NCI-H524 (cell line): Measurements from ENCODE around the gene CNRIP1.
A peak's percentile ranks its signal among the peaks of the same experiment; 100 is the strongest.

Experiments
- DNase-seq, 2 experiments: peaks; one replicate each; lab custom pipeline; 2025; lab: John Stamatoyannopoulos, UW

Gene CNRIP1

DNA sequence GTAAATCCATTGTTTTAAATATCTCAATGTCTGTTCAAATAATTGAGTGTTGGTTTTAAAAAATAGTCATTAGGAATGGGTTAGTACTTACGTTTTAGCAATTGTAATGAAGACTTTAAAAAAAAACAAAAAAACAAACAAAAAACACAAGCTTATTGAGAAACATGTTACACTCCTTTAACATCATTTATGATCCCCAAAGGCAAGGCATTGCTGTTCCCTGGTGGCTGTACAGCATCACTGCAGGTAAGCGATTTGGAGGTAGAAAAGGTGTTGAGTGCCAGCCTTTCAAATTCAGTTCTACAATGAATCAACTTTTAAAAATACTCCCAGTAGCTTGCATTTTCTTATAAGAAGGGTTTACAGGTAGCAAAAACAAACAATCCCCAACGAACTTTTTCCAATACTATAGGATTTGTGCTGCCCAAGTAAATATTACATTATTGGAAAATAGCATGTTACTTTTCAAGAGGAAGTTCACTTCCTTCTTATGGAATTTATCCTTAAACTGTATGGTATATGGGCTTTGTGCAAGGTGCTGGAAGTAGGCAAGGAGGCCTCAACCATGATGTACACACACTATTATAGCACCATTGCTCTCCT, 27.5 kb downstream of the CNRIP1 start:
- peak in 1 of 2 experiments; percentile 23 for DNase-seq

DNA sequence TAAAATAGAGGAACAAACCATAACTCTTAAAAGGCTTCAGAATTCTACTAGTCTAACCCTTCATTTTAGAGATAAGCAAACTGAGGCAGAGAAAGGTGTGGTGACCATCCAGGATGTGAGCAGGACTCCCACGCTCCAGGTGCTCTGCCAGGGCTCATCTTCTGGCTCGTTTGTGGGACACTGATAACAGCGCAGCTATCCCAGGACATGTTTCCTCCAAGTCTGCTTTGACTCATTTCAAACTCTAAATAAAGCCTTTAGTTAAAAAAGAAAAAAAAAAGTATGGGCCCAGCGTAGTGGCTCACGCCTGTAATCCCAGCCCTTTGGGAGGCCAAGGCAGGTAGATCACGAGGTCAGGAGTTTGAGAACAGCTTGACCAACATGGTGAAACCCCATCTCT, 28.4 kb downstream of the CNRIP1 start:
- DNase-seq: no peak

DNA sequence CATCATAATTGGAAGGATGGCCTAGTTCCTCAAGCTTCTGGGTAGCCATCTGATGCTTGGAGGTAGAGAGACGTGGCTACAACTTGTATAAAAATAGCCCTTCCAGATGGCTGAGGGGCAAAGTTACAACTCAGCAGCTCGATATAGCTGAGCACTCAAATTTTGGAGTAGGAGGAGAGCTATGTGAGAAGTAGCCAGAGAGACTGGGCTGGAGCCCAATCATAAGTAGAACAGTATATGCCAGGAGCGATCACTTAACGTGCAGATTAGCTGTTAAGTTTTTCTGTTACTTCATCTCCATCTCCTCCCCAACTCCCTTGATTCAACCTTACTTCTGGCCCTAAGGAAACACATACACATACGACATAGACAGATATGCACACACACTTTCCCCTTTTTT, 28.8 kb downstream of the CNRIP1 start:
- DNase-seq: peak in 1 of 2 experiments; percentile 57

DNA sequence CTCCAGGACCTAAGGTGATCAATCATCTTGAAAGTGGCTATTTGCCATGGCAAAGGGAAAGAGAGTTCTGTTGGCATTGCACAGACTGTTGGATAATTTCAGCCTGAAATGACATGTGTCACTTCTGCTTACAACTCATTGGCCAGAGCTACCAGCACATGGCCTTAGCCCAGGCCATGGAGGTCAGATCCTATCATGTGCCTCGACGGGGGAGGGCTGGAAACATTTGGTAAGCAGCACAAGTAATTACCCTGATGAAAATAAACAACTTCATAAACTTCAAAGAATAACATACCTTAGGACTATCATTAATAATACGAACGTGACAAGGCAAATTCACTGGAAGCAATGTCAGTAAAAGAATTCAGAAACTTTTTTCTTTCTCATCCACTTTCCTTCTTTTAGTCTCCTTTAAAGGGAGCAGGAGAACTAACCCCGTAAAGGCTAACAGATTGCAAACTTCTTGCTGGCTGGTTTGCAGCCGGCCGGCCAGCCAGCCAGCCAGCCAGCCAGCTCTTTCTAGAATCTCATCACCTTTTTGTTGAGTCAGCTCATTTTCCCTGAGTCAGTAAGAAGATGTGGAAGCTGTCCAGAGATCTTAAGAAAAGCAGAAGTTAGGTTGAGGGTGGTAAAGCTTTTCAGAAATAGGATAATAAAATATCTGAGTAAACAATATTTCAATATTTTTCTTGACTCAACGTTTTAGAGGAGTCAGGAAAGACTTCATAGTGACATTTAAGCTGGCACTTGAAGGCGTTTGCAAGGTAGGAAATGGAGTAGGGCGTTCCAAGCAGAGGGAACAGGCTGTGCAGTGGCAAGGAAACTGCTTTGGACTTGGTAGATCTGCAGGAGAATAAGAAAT, 31.9 kb downstream of the CNRIP1 start:
- DNase-seq: no peak

DNA sequence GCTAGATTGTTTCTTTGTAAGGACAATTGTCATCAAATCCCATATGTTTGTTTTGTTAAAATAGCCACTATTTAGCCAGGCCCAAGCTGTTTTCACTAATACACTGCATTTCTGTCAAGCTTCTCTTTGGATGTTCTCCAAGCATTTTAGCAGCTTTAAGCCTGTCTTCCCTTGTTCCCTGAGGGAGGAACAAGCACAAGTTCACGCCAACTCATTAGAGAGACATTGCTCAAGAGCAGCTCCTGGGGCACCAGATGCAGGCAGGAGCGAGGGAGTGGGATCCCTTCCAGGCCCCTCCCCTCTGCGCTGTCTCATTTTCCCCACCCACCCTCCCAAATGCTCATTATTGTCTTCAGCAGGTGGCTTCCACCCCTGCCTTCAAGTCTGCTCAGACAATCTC, 34.9 kb downstream of the CNRIP1 start:
- DNase-seq: peak in 1 of 2 experiments; percentile 45

DNA sequence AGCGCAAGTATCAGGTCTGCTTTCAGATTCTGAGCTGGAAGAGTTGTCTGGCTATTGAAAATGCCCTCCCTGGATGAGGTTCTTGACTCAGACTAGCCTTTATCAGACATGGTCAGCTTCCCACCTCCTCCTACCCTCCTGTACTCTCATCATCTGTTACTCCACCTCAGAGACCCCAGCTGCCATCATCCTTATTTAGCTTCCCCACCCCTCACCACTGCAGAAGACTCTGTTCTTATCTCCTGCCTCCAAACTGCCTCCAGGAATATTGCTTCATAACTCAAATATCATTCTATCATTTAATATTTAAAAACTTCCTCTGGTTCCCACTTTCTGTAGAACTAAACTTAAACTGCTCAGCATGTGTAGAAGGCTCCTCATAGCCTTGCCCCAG, 36.3 kb downstream of the CNRIP1 start:
- no peak for DNase-seq

DNA sequence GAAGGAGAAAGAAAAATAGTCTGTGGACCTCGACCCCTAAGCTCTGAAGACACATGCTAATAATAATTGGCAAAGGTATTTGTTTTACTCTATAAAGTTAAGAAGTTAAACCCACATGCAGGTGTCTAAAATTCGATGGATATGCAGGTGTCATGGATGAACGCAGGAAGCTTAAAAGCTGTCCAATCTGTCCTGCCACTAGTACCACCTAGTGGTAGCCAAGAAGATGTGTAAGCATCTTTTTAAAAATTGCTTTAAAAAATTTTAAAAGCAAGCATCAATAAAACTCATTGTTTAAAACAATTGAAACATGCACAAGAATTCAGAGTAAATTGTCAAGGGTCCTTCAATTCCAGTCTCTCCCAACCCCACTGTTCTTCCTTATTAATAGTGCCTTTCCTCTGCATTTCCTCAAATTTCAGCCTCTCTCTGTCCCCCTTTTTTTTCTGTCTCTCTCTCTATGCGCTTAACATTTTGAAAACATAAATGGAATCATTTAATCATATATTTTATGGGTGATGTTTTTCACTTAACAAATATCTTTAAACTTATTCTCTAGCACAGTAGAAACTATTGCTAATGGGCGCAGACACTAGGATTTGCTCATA, 36.8 kb downstream of the CNRIP1 start:
- peak in 1 of 2 experiments; percentile 33 for DNase-seq

DNA sequence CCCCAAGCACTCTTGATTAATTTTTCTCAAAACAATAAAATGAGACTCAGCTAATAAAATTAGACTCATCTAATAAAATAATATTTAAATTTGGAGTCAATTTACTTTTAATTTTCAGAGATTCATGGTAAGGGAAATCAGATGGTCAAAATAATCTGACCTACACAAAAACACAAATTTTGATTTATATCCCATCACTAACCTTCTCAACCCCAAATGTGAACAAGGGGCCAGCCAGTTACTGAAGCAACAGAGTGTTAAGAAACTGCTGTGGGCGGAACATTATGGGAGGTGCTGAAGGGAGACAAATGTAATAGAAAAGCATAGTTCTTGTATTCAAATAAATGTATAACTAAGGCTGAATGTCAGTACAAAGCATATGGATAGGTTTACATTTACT, 39.0 kb downstream of the CNRIP1 start:
- DNase-seq: no peak

DNA sequence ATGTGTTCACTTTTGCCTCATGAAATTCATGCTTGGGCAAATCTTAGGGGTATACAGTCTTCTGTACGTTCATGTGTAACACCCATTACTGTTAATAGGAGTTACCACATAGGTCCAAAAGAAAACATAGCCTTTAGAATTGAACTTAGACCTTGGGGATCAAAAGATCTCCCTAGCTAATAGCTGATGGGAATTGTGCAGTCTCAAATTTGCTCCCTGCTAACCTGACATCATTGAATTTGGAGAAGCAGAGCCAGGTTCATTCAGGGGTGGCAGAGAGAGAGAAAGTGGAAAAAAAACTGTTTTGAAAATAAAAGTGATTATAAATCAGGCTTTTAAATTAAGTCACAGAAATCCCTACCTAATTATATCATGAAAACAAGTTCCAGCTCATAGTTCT, 39.4 kb downstream of the CNRIP1 start:
- DNase-seq: no peak

DNA sequence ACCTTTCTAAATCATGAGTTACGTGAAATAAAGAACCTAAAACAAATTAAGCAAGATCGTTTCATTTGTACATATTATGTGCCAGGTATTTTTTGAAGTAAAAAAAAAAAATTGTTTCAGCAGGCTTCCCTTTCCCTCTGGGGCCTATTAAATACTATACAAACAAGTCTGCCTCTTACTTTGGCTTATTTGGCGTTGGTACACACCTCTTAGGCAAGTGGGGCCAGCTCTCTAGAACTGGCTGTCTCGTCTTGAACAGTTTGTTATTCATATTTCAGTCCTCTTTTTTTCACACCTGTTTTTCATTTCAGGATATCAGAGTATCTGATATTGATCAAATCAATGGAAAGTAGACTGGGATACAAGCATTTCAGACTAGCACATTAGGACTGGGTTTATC, 40.1 kb downstream of the CNRIP1 start:
- DNase-seq: no peak

DNA sequence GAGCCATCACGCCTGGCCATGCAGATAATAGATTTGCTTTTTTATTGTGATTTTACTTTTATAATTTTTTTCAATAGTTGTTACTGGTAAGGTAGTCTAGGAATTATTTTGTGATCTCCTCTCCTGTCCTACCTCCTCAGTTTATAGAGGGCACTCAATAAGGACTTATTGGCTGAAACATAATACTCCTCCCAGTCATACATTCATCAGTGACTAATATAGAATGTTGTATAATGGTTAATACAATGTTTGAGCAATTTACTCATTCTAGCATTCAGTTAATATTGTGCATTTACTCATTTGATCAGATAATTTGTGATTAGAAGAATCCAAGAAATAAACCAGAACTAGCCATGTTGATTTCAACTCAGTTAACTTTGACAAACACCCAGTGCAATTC, 41.6 kb downstream of the CNRIP1 start:
- DNase-seq: no peak

DNA sequence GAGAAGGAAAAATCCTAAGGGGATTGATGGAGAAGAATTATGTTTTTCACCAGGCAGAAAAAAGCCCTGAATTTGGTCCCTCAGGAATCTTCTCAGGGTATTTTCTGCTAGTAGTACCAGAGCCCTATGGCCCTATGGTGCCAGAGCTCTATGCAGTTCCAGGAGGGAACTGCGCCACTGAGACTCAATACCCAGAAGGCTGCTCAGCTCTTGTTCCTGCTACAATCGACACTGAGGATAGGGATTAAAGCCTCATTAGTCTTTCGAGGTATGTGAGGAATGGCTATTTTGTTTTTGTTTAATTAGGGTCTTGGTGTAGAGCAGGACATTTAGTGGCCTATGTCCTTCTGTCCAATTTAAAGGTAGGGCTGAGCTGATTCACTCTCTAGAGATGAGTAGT, 45.7 kb downstream of the CNRIP1 start:
- no peak for DNase-seq

DNA sequence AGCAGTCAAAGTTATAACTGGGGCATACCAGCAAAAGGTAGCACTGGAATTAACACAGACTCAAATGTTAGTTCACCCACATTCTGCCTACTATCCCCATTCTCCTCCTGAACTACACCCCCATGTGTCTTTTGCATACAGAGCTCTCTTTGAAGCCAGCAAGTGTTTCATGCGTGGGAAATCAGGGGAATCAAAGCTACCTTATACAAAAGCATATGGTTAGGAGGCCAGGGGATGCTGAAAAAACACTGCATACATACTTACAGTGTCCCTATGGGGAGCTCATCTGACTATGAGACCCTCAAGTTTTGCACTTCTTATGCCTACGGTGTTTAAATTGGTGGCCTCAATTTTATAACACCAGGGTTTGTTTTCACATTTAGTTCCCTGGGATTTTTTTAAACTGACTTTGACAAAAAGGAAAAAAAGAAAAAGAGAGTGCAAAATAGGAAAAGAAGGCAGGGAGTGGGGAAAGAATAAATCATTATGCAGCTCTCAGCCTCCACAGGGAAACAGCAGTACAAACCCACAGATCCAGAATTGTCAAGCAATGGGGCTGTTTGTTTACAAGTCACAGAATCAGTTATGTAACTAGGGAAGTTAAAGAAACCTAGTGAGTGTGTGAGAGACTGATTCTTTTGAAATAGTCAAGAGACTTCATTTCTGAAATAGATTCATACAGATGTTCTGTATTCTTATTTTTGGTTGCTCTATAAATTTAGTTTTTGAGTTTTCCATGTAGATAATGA, 47.3 kb downstream of the CNRIP1 start:
- no peak for DNase-seq

DNA sequence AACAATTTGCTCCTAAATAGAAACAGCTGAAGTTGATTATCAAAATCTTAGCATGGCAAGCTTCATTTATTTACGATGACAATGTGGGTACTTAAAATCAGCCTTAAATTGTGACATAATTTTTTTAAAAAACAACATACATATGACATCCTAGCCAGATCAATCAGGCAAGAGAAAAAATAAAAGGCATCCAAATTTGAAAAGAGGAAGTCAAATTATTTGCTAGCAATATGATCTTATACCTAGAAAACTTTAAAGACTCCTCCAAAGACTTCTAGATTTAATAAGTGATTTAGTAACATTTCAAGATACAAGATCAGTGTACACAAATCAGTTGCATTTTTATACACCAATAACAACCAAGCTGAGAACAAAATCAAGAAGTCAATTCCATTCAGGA, 53.1 kb downstream of the CNRIP1 start:
- DNase-seq: no peak

DNA sequence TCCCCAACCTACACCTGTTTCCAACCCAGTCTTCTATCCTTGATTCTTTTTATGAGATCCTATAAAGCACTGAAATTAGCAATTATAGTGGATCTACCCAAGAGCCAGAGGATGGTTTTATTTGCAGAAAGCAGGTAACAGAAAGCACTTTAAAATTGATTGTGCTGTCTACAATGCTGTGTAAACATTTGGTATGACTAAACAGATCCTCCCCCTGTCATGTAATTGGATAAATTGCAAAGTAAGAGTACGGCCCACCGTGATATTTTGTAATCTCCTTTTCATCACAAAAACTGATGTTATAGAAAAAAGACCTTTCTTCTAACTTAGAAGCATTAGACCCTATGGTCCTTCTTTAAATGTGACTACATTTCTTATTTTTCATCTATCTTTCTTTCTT, 56.1 kb downstream of the CNRIP1 start:
- no peak for DNase-seq

DNA sequence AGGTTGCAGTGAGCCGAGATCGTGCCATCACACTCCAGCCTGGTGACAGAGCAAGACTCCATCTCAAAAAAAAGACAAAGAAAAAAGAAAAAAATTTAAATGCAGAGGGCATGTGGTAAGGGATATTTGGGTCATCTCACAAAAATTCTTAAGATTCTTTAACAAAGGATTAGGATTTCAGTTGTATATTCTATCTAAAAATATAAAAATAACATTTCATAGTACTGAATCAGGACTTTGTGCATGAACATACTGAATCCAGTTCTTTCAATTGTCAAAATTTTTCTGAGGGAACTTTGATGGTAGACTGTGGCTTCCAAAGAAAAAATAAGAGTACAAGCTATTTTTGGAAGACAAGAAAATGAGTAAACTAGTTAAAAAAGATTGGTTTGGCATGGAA, 60.9 kb downstream of the CNRIP1 start:
- DNase-seq: no peak

DNA sequence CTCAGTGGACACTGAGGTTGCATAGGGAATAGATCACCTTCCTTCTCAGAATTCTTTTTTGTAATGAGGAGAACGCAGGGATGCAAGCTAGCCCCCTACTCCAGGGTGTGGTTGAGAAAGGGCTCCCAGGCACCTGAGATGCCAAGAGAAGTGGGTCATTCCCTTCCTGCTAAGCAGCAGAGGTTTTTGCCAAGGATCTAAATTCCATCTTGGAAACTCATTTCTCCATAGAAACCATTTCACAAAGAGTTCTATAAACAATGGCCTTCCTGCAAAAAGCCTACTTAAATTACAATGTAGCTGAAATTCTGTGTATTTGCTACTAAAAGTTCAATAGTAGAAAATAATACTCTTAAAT, 63.7 kb downstream of the CNRIP1 start:
- DNase-seq: no peak

DNA sequence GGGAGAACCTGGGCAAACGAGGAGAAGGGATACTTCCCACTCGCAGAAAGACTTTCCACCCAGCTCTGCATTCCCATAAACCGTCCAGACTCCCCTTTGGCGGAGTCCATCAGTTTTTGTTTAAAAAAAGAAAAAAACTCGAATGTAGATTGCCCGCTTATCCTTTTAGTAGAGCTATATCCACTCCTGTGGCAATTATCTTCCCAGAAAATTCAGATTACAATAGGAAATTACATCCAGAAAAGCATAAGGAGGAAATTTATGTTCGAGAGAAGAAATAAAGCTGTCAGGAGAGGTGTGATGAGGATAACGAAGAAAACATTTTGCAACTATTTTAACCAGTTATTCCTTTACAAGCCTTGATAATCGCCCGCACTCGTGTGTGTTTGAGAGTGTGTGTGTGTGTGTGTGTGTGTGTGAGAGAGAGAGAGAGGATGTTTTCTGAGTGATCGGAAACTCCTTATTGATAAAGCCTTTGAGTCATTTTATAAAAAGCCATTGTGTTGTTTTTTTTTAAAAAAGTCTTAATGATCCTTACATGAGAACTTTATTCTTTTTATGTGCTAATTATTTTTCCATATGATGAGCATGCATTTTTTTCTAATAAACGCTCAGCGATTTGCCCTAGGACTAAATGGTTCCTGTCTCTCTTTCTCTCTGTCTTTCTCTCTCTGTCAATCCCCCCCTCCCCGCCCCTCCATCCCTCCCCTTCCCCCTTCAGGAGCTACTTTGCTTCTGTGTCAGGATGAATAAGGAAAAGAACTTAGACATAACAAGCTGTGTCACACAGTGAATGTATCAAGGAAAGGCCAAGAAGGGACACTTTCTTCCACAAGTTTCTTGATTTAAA, 66.3 kb downstream of the CNRIP1 start:
- DNase-seq: peak in 1 of 2 experiments; percentile 20

DNA sequence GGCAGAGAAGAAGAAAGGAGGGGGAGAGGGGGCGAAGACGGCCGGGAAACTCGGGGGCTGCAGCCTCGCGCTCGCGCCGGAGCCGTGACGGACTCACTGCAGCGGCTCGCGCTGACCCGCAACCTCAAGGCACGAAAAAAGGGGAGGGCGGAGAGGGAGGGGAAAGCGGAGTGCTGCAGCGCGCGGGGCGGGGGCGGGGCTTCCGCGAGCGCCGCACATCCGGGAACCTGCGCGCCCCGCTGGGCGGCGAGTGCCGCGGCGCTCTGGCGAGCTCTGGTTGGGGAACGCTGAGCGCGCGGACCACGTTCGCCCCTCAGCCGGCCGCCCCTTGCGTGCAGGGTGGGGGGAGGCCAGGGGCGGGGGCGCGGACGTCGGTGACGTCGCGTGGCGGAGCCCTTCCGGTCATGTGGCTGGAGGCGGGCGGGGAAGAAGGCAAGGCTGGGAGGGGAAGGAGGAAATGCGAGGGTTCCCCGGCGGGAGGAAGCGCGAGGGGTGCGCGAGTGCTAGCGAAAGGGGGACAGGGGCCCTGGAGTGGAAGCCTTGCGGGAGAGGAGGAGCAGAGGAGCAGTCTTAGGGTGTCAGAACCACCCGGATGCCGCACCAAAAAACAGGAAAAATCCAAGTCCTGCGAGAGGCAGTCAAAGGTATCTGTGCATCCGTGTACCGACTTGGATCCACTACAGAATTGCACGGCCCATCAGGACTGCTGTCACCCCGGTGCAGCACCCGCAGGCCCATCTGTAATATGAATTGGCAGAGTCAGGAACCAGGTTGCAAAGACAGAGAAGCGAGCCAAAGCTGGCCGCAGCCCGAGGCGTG, 67.1 kb downstream of the CNRIP1 start, which contains the start of gene PPP3R1:
Gene PPP3R1, minus strand, starts transcription at position 133 of the 819 bp plus-strand sequence. CDS start 405 bp downstream, outside the sequence.
- peak; percentile 88 to 93 for DNase-seq

DNA sequence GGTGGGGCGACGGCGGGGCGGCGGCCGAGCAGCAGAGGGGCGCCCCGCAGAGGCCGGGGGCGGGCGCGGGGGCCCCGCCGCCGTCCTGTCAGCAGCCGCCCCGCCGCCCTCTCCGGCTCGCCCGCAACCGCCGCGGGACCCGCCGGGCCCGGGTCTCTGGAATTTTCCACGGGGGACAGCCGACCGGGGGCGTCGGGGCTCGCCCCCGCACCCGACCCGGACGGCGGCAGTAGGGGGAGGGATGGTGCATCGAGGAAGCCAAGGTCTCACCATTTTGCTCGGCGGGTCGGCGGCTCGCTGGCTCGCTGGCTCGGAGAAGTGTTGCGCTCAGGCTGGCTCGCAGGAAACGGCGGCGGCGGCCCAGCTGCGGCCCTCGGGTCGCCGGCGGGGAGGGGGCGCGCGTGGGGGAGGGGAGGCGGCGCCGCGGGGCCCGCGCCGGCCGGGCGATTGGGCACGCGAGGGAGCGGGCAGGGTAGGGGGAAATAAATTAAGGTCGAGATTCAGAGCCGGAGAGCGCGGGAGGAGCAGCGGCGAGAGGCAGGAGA, 67.8 kb downstream of the CNRIP1 start:
- no peak for DNase-seq
